ENCODE results near the gene THRSP. TPM values are rescaled to one million over a fixed set of nuclear protein-coding genes. Genes with fewer than 3 reads are reported as not detected.
"Not testable (repeated sequence)": the region's sequence is repeated elsewhere in the genome, so short reads cannot be mapped to it uniquely, and the experiment has no call there.

THRSP gene
- total RNA-seq (under 1 TPM in 2 of 7 donors, not detected in 5; 0.18 to 0.40 TPM), polyA plus RNA-seq (1 to 10 TPM in 1 of 2 donors, not detected in 1; 1.1 TPM)
- long read RNA-seq, donor 1: 0 reads
- long read RNA-seq, donor 2: 0 reads
- long read RNA-seq, donor 3: 0 reads

DNA sequence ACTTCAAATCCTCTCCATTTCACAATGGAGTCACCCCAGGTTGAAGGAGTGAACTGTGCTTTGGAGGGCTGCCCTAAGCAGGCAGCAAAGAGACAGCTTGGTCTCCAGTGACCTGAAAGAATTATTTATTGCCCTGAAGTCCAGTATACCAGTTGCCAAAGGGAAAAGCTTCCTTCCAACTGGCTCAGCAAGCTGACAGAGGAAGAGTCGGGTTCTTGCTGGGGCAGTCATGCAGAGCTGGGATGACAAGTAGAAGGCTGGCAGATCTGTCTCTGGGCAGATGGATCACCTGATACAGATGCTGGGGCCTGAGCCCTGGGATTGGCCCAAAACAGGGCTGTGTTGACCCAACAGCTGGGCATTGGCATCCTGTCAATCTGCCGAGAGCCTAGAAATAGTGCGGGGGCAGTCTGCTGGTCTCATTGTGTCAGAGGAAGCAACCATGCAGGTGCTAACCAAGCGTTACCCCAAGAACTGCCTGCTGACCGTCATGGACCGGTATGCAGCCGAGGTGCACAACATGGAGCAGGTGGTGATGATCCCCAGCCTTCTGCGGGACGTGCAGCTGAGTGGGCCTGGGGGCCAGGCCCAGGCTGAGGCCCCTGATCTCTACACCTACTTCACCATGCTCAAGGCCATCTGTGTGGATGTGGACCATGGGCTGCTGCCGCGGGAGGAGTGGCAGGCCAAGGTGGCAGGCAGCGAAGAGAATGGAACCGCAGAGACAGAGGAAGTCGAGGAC is at the start of gene THRSP:
THRSP (plus strand) TSS at position 422 of the 742 bp plus-strand sequence; CDS start at position 443, 21 bp downstream.
- Histone ChIP-seq H3K9me3 (no peaks in the 10 kb centered on the region), H3K27ac (no peak within 1 kb of the TSS), H3K27me3 (no peaks in the 10 kb centered on the region), H3K4me3 (no peak within 1 kb of the TSS), H3K4me1 (ENCODE audit: insufficient read depth) (peaks cover 1% of the 10 kb centered on the region), H3K36me3 (no peaks in the 10 kb centered on the region)
- TF ChIP-seq EP300 (IDR thresholded peaks at IDR 0.05): no peak
- no peak for TF ChIP-seq POLR2A (IDR thresholded peaks at IDR 0.05)
- TF ChIP-seq, protein P1, sequence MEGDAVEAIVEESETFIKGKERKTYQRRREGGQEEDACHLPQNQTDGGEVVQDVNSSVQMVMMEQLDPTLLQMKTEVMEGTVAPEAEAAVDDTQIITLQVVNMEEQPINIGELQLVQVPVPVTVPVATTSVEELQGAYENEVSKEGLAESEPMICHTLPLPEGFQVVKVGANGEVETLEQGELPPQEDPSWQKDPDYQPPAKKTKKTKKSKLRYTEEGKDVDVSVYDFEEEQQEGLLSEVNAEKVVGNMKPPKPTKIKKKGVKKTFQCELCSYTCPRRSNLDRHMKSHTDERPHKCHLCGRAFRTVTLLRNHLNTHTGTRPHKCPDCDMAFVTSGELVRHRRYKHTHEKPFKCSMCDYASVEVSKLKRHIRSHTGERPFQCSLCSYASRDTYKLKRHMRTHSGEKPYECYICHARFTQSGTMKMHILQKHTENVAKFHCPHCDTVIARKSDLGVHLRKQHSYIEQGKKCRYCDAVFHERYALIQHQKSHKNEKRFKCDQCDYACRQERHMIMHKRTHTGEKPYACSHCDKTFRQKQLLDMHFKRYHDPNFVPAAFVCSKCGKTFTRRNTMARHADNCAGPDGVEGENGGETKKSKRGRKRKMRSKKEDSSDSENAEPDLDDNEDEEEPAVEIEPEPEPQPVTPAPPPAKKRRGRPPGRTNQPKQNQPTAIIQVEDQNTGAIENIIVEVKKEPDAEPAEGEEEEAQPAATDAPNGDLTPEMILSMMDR (IDR thresholded peaks at IDR 0.05): no peak
- DNase-seq: no peak
- intact Hi-C loops (cut with DNase I): no loop called here
- 89 to 93% (median 91%) methylated on average over 14 of the region's 14 CpGs for WGBS, 3 donors

- H3K27me3 ChIP-seq; H3K27ac ChIP-seq; DNase-seq; H3K4me1 ChIP-seq (ENCODE audit: insufficient read depth); intact Hi-C loops (cut with DNase I); H3K9me3 ChIP-seq; H3K36me3 ChIP-seq; H3K4me3 ChIP-seq: not testable (repeated sequence)
- WGBS, 3 donors: 63 to 68% (median 64%) methylated on average over 6 of the region's 6 CpGs
These were observed 48.6 kb upstream of the THRSP start for GRCh38 chr11:78014937-78015520.

GRCh38 chr11:78015878-78016277 is 47.8 kb upstream of the THRSP start:
- no peaks in the 10 kb centered on the region for H3K4me1 ChIP-seq (ENCODE audit: insufficient read depth)
- intact Hi-C loops (cut with DNase I): no loop called here
- no peaks in the 10 kb centered on the region for H3K27me3 ChIP-seq
- no peaks in the 10 kb centered on the region for H3K9me3 ChIP-seq
- TF ChIP-seq POLR2A (IDR thresholded peaks at IDR 0.05): no peak
- no peak for TF ChIP-seq EP300 (IDR thresholded peaks at IDR 0.05)
- TF ChIP-seq, protein P1 (IDR thresholded peaks at IDR 0.05): no peak
- no peak overlapping the region for H3K27ac ChIP-seq
- 91 to 96% (median 94%) methylated on average over 1 of the region's 1 CpG for WGBS, 3 donors
- no peaks in the 10 kb centered on the region for H3K36me3 ChIP-seq
- DNase-seq: no peak
- no peak overlapping the region for H3K4me3 ChIP-seq

GRCh38 chr11:78019808-78020207 is 43.9 kb upstream of the THRSP start:
- intact Hi-C loops (cut with DNase I): no loop called here
- Histone ChIP-seq H3K27ac (no peak overlapping the region), H3K4me1 (ENCODE audit: insufficient read depth) (no peaks in the 10 kb centered on the region), H3K9me3 (no peaks in the 10 kb centered on the region), H3K27me3 (no peaks in the 10 kb centered on the region), H3K4me3 (no peak overlapping the region), H3K36me3 (no peaks in the 10 kb centered on the region)
- no peak for TF ChIP-seq EP300 (IDR thresholded peaks at IDR 0.05)
- TF ChIP-seq, protein P1 (IDR thresholded peaks at IDR 0.05): no peak
- TF ChIP-seq POLR2A (IDR thresholded peaks at IDR 0.05): no peak
- no peak for DNase-seq
- WGBS, 3 donors: 62 to 69% (median 67%) methylated on average over 4 of the region's 4 CpGs

DNA sequence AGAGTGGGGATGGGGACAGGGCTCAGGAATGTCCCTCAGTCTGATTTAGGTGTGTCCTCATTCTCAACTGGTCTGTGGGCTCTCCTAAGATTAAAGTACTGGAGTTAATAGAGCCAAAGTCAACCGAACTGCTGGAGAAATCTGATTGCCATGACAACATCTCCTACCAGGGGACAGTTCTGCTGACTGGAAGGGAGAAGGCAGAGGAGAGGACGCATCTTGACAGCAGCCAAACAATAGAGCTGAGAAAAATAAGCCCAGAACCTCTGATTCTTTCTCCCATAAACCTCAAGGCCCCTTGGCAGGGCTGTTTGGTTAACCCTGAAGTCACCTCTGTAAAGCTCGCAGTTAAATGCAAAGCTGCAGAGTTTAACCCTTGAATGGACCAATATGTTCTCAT is 43.4 kb upstream of the THRSP start:
- Histone ChIP-seq H3K27me3 (no peaks in the 10 kb centered on the region), H3K36me3 (no peaks in the 10 kb centered on the region), H3K4me1 (ENCODE audit: insufficient read depth) (no peaks in the 10 kb centered on the region), H3K9me3 (no peaks in the 10 kb centered on the region), H3K27ac (no peak overlapping the region), H3K4me3 (no peak overlapping the region)
- TF ChIP-seq EP300 (IDR thresholded peaks at IDR 0.05) (no peak), POLR2A (IDR thresholded peaks at IDR 0.05) (no peak)
- TF ChIP-seq, protein P1 (IDR thresholded peaks at IDR 0.05): no peak
- intact Hi-C loops (cut with DNase I): no loop called here
- no peak for DNase-seq
- WGBS, 3 donors: 34 to 52% (median 35%) methylated on average over 3 of the region's 3 CpGs
